ENCODE results near the gene PINLYP. TPM values are rescaled to one million over a fixed set of nuclear protein-coding genes. Genes with fewer than 3 reads are reported as not detected.

Gene PINLYP
- total RNA-seq (16.0 TPM), polyA plus RNA-seq (12.3 TPM)
- long read RNA-seq, donor 1, result 0 reads
- long read RNA-seq, donor 2, transcript PINLYP-205 (4 exons, 557 nt), result minor isoform, 5 of 15 reads
- long read RNA-seq, donor 2, transcript PINLYP-203 (4 exons, 569 nt), result major isoform, 6 of 15 reads
- long read RNA-seq, donor 2, partial matches to known transcripts, result 0 of 15 reads
- long read RNA-seq, donor 2, other reads (novel, unspliced or antisense), result 0 of 15 reads
- long read RNA-seq, donor 3, transcript PINLYP-205 (4 exons, 557 nt), result major isoform, 9 of 20 reads
- long read RNA-seq, donor 3, transcript PINLYP-204 (3 exons, 706 nt), result minor isoform, 6 of 20 reads
- long read RNA-seq, donor 3, transcript PINLYP-203 (4 exons, 569 nt), result minor isoform, 5 of 20 reads
- long read RNA-seq, donor 3, partial matches to known transcripts, result 0 of 20 reads
- long read RNA-seq, donor 3, other reads (novel, unspliced or antisense), result 0 of 20 reads
- long read RNA-seq, donor 4, result 0 reads
- long read RNA-seq, donor 5, transcript PINLYP-204 (3 exons, 706 nt), result major isoform, 5 of 10 reads
- long read RNA-seq, donor 5, partial matches to known transcripts, result 0 of 10 reads
- long read RNA-seq, donor 5, other reads (novel, unspliced or antisense), result 0 of 10 reads
- long read RNA-seq, donor 6, partial matches to known transcripts, result 0 of 6 reads
- long read RNA-seq, donor 6, other reads (novel, unspliced or antisense), result 0 of 6 reads
- long read RNA-seq, donor 7, transcript PINLYP-205 (4 exons, 557 nt), result major isoform, 6 of 11 reads
- long read RNA-seq, donor 7, partial matches to known transcripts, result 0 of 11 reads
- long read RNA-seq, donor 7, other reads (novel, unspliced or antisense), result 0 of 11 reads
- long read RNA-seq, donor 8, result 0 reads
- long read RNA-seq, donor 9, partial matches to known transcripts, result 0 of 10 reads
- long read RNA-seq, donor 9, other reads (novel, unspliced or antisense), result 0 of 10 reads
- long read RNA-seq, donor 10, partial matches to known transcripts, result 0 of 4 reads
- long read RNA-seq, donor 10, other reads (novel, unspliced or antisense), result 0 of 4 reads

- H3K36me3 ChIP-seq (ENCODE audit: control insufficient read depth in 2 of 2, insufficient read depth in 2 of 2, low read length in 1 of 2), result peaks cover 4 to 12% of the 10 kb centered on the region in 2 donors
- peak within 1 kb of the TSS; percentile 65 to 85 for H3K4me3 ChIP-seq (ENCODE audit: low read length in 2 of 2)
- under 1% methylated on average over 51 of the region's 51 CpGs for WGBS
- H3K27ac ChIP-seq (ENCODE audit: low read depth in 1 of 2, low read length in 1 of 2), result peak within 1 kb of the TSS; percentile 80 to 83
- peak; percentile 94 to 99 (median 97) for DNase-seq (ENCODE audit: low read depth in 6 of 9, low spot score in 9 of 9)
- peaks cover 15 to 34% of the 10 kb centered on the region in 2 donors for H3K4me1 ChIP-seq (ENCODE audit: control insufficient read depth in 2 of 2, insufficient read depth in 2 of 2, low read length in 2 of 2)
- no peaks in the 10 kb centered on the region for H3K9me3 ChIP-seq (ENCODE audit: control insufficient read depth in 2 of 2, insufficient read depth in 1 of 2, low read length in 1 of 2)
- H3K27me3 ChIP-seq (ENCODE audit: control insufficient read depth in 2 of 2, insufficient read depth in 1 of 2, low read length in 1 of 2), result no peaks in the 10 kb centered on the region
These were observed at the start of gene PINLYP, which contains the start of gene XRCC1 for GRCh38 chr19:43575156-43575950. TSS of gene PINLYP (plus strand) at chr19:43575801. CDS start at chr19:43577192, 1,391 bp downstream. TSS of gene XRCC1 (minus strand) at chr19:43575527. CDS start at chr19:43575458, 69 bp downstream.

DNA sequence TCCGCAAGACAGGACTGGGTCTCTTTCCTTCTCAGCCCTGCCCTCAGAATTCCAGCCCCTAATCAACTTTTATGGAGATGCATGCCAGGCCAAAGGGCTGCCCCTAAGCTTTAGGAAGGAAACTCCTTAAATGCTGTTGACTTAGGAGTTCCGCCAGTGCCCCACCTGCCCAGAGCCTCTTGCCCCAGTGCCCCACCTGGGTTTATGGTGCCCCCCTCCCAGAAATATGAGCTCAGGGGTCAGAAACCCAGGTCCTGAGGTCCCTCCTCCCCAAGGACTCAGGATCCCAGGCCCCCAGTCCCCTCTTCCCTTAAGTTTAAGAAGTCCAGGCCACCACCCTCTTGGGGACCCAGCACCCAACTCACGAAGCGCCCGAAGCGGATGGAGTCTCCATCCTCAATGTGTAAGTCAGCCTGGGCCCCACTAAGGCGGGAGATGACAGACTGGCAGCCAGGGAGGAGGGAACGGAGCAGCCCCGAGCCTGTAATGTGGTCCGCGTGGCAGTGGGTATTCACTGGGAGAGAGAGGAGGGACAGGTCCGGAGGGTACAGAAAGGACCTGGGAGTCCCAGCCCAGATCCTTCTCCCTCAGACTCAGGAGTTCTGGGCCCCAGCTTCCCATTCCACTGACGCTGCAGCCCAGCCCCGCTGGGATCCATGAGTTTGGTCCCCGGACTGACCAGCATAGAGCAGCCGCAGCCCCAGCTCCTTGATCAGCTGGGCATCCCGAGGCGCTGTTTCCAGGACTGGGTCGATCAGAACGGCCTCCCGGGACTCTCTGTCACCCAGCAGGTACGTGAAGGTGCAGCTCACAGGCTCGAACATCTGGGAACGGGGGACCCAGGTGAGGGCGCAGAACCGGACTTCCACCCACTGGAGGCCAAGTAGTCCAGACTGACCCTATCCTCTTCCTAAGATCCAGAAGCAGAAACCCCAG is 49.5 kb upstream of the PINLYP start:
- 2% methylated on average over 26 of the region's 26 CpGs for WGBS
- peak overlapping the region; percentile 61 to 85 for H3K27ac ChIP-seq (ENCODE audit: low read depth in 1 of 2, low read length in 1 of 2)
- no peaks in the 10 kb centered on the region for H3K36me3 ChIP-seq (ENCODE audit: control insufficient read depth in 2 of 2, insufficient read depth in 2 of 2, low read length in 1 of 2)
- DNase-seq (ENCODE audit: low read depth in 6 of 9, low spot score in 9 of 9), result peak in 2 of 9 donors; percentile 19 to 46
- H3K4me1 ChIP-seq (ENCODE audit: control insufficient read depth in 2 of 2, insufficient read depth in 2 of 2, low read length in 2 of 2), result peaks cover 7 to 30% of the 10 kb centered on the region in 2 donors
- no peaks in the 10 kb centered on the region for H3K27me3 ChIP-seq (ENCODE audit: control insufficient read depth in 2 of 2, insufficient read depth in 1 of 2, low read length in 1 of 2)
- H3K4me3 ChIP-seq (ENCODE audit: low read length in 2 of 2), result peak overlapping the region; percentile 69 to 95
- H3K9me3 ChIP-seq (ENCODE audit: control insufficient read depth in 2 of 2, insufficient read depth in 1 of 2, low read length in 1 of 2), result no peaks in the 10 kb centered on the region

GRCh38 chr19:43526884-43527859 is 48.4 kb upstream of the PINLYP start, which contains the start of gene ETHE1:
TSS of gene ETHE1 (minus strand) at chr19:43527201. CDS start at chr19:43527177, 24 bp downstream.
- H3K27me3 ChIP-seq (ENCODE audit: control insufficient read depth in 2 of 2, insufficient read depth in 1 of 2, low read length in 1 of 2), result no peaks in the 10 kb centered on the region
- peak within 1 kb of the TSS; percentile 69 to 95 for H3K4me3 ChIP-seq (ENCODE audit: low read length in 2 of 2)
- no peaks in the 10 kb centered on the region for H3K9me3 ChIP-seq (ENCODE audit: control insufficient read depth in 2 of 2, insufficient read depth in 1 of 2, low read length in 1 of 2)
- H3K4me1 ChIP-seq (ENCODE audit: control insufficient read depth in 2 of 2, insufficient read depth in 2 of 2, low read length in 2 of 2), result peaks cover 7 to 31% of the 10 kb centered on the region in 2 donors
- no peaks in the 10 kb centered on the region for H3K36me3 ChIP-seq (ENCODE audit: control insufficient read depth in 2 of 2, insufficient read depth in 2 of 2, low read length in 1 of 2)
- 8% methylated on average over 54 of the region's 54 CpGs for WGBS
- H3K27ac ChIP-seq (ENCODE audit: low read depth in 1 of 2, low read length in 1 of 2), result peak within 1 kb of the TSS; percentile 61 to 88
- DNase-seq (ENCODE audit: low read depth in 6 of 9, low spot score in 9 of 9), result peak in 4 of 9 donors; percentile 44 to 79 (median 60)

GRCh38 chr19:43527860-43528622 is 47.6 kb upstream of the PINLYP start:
- no peaks in the 10 kb centered on the region for H3K36me3 ChIP-seq (ENCODE audit: control insufficient read depth in 2 of 2, insufficient read depth in 2 of 2, low read length in 1 of 2)
- WGBS, result 87% methylated on average over 13 of the region's 13 CpGs
- H3K4me1 ChIP-seq (ENCODE audit: control insufficient read depth in 2 of 2, insufficient read depth in 2 of 2, low read length in 2 of 2), result peaks cover 7 to 39% of the 10 kb centered on the region in 2 donors
- peak overlapping the region in 1 of 2 donors; percentile 52 for H3K27ac ChIP-seq (ENCODE audit: low read depth in 1 of 2, low read length in 1 of 2)
- H3K4me3 ChIP-seq (ENCODE audit: low read length in 2 of 2), result no peak overlapping the region
- H3K27me3 ChIP-seq (ENCODE audit: control insufficient read depth in 2 of 2, insufficient read depth in 1 of 2, low read length in 1 of 2), result no peaks in the 10 kb centered on the region
- no peaks in the 10 kb centered on the region for H3K9me3 ChIP-seq (ENCODE audit: control insufficient read depth in 2 of 2, insufficient read depth in 1 of 2, low read length in 1 of 2)
- DNase-seq (ENCODE audit: low read depth in 6 of 9, low spot score in 9 of 9), result no peak

DNA sequence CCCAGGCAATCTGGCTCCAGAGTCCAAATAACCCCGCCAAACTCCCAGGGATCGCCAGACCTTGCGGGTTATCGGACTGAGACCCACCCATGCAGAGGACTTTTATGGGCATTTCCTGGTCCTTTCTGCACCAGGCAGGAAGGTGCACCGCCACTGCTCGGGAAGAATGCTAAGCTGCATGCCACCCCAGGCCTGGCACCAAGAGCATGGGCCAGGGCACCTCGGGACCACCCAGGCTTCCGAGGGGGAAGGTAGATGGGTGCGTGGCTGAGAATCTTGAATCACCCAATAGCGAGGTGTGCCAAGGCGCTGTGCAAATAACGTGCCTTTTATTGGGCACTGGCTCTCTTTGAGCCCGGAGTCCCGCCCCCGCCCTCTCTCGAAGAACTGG is 43.0 kb upstream of the PINLYP start:
- Histone ChIP-seq H3K4me3 (ENCODE audit: low read length in 2 of 2) (peak overlapping the region; percentile 63 to 75), H3K27ac (ENCODE audit: low read depth in 1 of 2, low read length in 1 of 2) (peak overlapping the region; percentile 92 to 93), H3K36me3 (ENCODE audit: control insufficient read depth in 2 of 2, insufficient read depth in 2 of 2, low read length in 1 of 2) (peaks cover 4 to 14% of the 10 kb centered on the region in 2 donors), H3K27me3 (ENCODE audit: control insufficient read depth in 2 of 2, insufficient read depth in 1 of 2, low read length in 1 of 2) (no peaks in the 10 kb centered on the region), H3K4me1 (ENCODE audit: control insufficient read depth in 2 of 2, insufficient read depth in 2 of 2, low read length in 2 of 2) (peaks cover 2 to 26% of the 10 kb centered on the region in 2 donors), H3K9me3 (ENCODE audit: control insufficient read depth in 2 of 2, insufficient read depth in 1 of 2, low read length in 1 of 2) (no peaks in the 10 kb centered on the region)
- DNase-seq (ENCODE audit: low read depth in 6 of 9, low spot score in 9 of 9), result peak in 1 of 9 donors; percentile 55
- 5% methylated on average over 16 of the region's 16 CpGs for WGBS

- Histone ChIP-seq H3K9me3 (ENCODE audit: control insufficient read depth in 2 of 2, insufficient read depth in 1 of 2, low read length in 1 of 2) (no peaks in the 10 kb centered on the region), H3K4me3 (ENCODE audit: low read length in 2 of 2) (peak within 1 kb of the TSS; percentile 63 to 75), H3K27ac (ENCODE audit: low read depth in 1 of 2, low read length in 1 of 2) (peak within 1 kb of the TSS; percentile 92 to 93), H3K27me3 (ENCODE audit: control insufficient read depth in 2 of 2, insufficient read depth in 1 of 2, low read length in 1 of 2) (no peaks in the 10 kb centered on the region), H3K4me1 (ENCODE audit: control insufficient read depth in 2 of 2, insufficient read depth in 2 of 2, low read length in 2 of 2) (peaks cover 2 to 23% of the 10 kb centered on the region in 2 donors), H3K36me3 (ENCODE audit: control insufficient read depth in 2 of 2, insufficient read depth in 2 of 2, low read length in 1 of 2) (peaks cover 9 to 19% of the 10 kb centered on the region in 2 donors)
- under 1% methylated on average over 47 of the region's 47 CpGs for WGBS
- peak; percentile 77 to 93 (median 83) for DNase-seq (ENCODE audit: low read depth in 6 of 9, low spot score in 9 of 9)
These were observed 42.5 kb upstream of the PINLYP start, which contains the start of gene ZNF575 for GRCh38 chr19:43532962-43533545. TSS of gene ZNF575 (plus strand) at chr19:43533188. CDS start at chr19:43534423, 1,235 bp downstream.

Data from thymus (tissue), 14 donors.